NCI-H2171 (cell line): ENCODE results near the gene IL24.
"Not testable (repeated sequence)": the region's sequence is repeated elsewhere in the genome, so short reads cannot be mapped to it uniquely, and the experiment has no call there.

ENCODE experiments used
- DNase-seq: peaks from one replicate; lab custom pipeline; 2025; lab: John Stamatoyannopoulos, UW

Gene IL24

GRCh38 chr1:206904423-206905142, 7.3 kb downstream of the IL24 start:
- no peak for DNase-seq

- DNase-seq: no peak
These were observed 8.3 kb downstream of the IL24 start for GRCh38 chr1:206905295-206906164.

- DNase-seq: no peak
These were observed 10.2 kb downstream of the IL24 start for GRCh38 chr1:206907304-206907991.

GRCh38 chr1:206908038-206908437, 10.8 kb downstream of the IL24 start:
- DNase-seq: no peak

- peak; percentile 83 for DNase-seq
These were observed 12.1 kb downstream of the IL24 start for GRCh38 chr1:206909161-206909882.

- DNase-seq: no peak
These were observed 12.7 kb downstream of the IL24 start for GRCh38 chr1:206909883-206910318.

GRCh38 chr1:206911064-206911663, 13.9 kb downstream of the IL24 start:
- peak; percentile 36 for DNase-seq

GRCh38 chr1:206912445-206913095, 15.3 kb downstream of the IL24 start:
- peak; percentile 53 for DNase-seq

- DNase-seq: no peak
These were observed 16.7 kb downstream of the IL24 start for GRCh38 chr1:206913766-206914537.

GRCh38 chr1:206915030-206915735, 17.9 kb downstream of the IL24 start:
- DNase-seq: no peak

GRCh38 chr1:206916000-206916709, 18.9 kb downstream of the IL24 start:
- DNase-seq: no peak

GRCh38 chr1:206918076-206918475, 20.8 kb downstream of the IL24 start:
- no peak for DNase-seq

GRCh38 chr1:206921772-206922265, 24.6 kb downstream of the IL24 start, which contains the start of gene FCMR:
Gene FCMR (minus strand): TSS chr1:206921941. CDS start chr1:206921854, 87 bp downstream.
- DNase-seq: no peak

GRCh38 chr1:206922524-206922923, 25.3 kb downstream of the IL24 start:
- no peak for DNase-seq

GRCh38 chr1:206923009-206923960, 26.0 kb downstream of the IL24 start:
- no peak for DNase-seq

GRCh38 chr1:206923961-206924557, 26.8 kb downstream of the IL24 start:
- not testable (repeated sequence) for DNase-seq

- no peak for DNase-seq
These were observed 27.4 kb downstream of the IL24 start for GRCh38 chr1:206924592-206925105.
